Activated CD8-positive, alpha-beta memory T cell treated with anti-CD3 and anti-CD28 coated beads, Interleukin-2, amount 50 U/mL, for 4 hours (primary cell): ENCODE data around the gene LCNL1.
A peak's percentile ranks its signal among the peaks of the same experiment; 100 is the strongest.
"Not testable (repeated sequence)": the region's sequence is repeated elsewhere in the genome, so short reads cannot be mapped to it uniquely, and the experiment has no call there.

Experiments
- DNase-seq: peaks from one replicate; pipeline ENCODE4 v3.0.0-alpha.2; 2020

LCNL1 gene

GRCh38 chr9:137028263-137029057 lies 45.7 kb downstream of the LCNL1 start:
- DNase-seq: peak; percentile 67

- DNase-seq: peak; percentile 74
These were observed 46.5 kb downstream of the LCNL1 start for GRCh38 chr9:137029058-137029936.

- no peak for DNase-seq
These were observed 47.2 kb downstream of the LCNL1 start for GRCh38 chr9:137030006-137030405.

DNA sequence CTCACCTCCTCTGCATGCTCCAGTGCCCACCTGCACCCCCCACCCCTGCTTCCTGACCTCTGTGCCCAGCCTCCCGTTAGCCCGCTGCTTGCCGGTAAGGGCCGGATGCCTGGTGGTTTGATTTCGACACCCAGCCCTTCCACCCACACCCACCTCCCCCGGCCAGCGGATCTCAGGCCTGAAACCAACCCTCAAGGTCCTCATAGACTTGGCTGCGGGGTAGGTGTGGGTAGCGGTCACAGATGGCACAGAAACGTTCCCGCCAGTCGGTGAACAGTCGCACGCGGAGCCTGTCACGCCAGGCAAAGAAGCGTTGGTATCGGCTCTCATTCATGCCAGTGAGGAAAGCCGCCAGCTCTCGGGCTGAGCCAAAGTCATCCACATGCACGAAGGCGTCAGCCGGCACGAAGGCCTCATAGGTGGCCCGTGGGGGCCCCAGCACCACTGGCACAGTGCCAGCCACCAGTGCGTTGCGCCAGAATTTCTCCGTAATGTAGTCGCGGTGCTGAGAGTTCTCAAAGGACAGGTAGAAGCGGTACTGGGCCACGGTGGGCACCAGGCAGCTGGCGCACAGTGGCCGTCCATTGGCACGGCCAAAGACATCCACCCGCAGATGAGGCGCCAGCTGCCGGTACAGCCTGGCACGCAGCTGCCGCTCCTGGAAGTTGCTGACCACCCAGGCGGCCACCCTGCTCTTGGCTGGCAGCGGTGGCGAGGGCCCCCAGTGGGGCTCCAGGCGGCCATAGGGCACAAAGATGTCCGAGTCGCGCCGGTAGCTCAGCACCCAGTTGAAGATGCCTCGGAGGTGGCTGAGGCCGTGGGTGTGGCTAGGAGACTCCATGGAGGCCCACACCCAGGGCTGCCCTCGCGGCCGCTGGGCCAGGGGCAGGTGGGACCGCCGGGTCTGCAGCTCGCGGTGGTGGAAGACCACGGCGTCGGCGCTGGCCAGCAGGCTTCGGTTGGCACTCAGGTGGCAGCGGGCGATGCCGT lies 48.0 kb downstream of the LCNL1 start:
- peak; percentile 35 for DNase-seq

- DNase-seq: no peak
These were observed 49.3 kb downstream of the LCNL1 start, which contains the start of gene FUT7 for GRCh38 chr9:137031904-137032640. Gene FUT7 (minus strand): TSS chr9:137032088. CDS start chr9:137031991, 97 bp downstream.

- no peak for DNase-seq
These were observed 50.1 kb downstream of the LCNL1 start for GRCh38 chr9:137032858-137033257.

DNA sequence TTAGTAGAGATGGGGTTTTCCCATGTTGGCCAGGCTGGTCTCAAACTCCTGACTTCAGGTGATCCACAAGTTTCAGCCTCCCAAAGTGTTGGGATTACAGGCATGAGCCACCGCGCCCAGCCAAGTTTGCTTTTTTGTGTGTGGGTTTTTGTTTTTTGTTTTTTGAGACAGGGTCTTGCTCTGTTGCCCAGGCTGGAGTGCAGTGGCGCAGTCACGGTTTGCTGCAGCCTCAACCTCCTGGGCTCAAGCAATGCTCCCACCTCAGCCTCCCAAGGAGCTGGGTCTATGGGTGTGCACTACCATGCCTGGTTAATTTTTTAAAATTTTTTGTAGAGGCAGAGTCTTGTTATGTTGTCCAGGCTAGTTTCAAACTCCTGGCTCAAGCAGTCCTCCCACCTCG lies 50.7 kb downstream of the LCNL1 start:
- DNase-seq: not testable (repeated sequence)

GRCh38 chr9:137034039-137034708 lies 51.4 kb downstream of the LCNL1 start:
- DNase-seq: no peak

DNA sequence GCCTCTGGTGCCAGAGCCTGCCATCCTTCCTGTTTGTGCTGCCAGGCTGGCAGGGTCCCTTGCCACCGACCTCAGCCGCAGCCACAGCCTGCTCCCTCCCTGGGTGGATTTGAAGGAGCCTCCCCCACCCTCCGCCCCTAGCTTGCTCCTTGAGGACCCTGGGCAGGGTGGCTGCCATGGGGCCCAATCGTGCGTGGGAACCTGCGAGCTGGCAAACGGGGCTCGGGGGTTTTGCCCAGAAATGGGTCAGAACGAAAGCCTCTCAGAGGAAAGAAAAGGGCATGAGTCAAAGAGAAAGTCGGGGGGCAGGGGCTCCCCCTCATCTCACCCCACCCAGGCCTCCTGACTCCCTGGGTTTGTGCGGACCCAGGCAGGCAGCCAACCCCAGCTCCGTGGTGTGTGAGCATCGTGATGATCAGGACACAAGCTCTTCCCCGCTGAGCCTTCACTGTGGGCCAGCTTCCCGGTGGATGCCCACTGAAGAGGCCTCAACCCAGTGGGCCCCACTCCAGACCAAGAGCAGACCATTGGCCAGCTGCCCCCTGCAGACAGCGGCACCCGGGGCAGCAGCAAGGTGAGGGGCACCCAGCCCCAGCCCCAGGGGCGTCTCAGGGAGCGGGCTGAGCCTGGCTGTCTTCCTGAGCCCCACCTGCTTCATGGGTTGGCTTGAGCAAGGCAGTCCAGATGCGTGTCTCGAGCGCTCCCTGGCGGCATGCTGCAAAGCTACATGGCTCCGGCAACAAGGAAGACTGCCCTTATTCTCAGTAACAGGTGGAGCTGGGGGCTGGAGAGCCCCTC lies 52.1 kb downstream of the LCNL1 start:
- peak; percentile 89 for DNase-seq
